ENCODE results near the gene CEP152. TPM values are rescaled to one million over a fixed set of nuclear protein-coding genes. Genes with fewer than 3 reads are reported as not detected.

The CEP152 gene
- total and polyA plus RNA-seq, 2 of the 13 experiments (the other 11 are each of a cell fraction or from before 2014, with no cell fraction given), result 1.3 to 14.7 TPM

DNA sequence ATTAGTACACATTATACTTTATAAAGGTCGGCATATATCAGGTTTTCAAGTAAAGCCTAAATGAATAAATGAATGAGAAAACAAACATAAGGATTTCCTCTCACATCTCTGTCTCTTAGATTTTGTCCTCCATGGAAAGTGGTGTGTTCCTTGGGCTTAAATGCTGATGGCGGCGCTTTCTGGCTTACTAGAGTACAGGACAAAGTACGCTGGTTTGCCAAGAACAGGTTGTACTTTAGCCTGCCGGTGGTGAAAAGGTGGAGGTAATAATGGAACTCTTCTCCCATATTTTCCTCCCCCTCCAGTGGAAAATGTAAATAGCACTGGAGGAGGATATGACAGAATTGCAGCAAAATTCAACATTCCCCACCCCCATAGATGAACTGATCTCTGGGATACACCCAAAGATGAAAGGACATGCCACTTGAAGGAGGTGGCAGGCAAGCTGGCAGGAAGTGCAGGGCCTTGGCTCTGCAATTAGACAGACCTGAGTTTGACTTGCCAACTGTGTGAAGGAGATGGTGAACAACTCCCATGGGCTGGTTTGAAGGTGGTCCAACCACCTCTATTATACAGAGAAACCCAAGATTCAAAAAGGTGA is 29.3 kb downstream of the CEP152 start:
- TF ChIP-seq MAFF (IDR thresholded peaks at IDR 0.05; ENCODE audit: low read depth, low read length) (peak; percentile 88), HOXD1 (CRISPR knock-in tag; IDR thresholded peaks at IDR 0.05) (no peak), ZNF24 (IDR thresholded peaks at IDR 0.05) (no peak), FOSL1 (CRISPR knock-in tag; IDR thresholded peaks at IDR 0.05; ENCODE audit: borderline replicate concordance) (no peak), ZSCAN25 (CRISPR knock-in tag; IDR thresholded peaks at IDR 0.05) (no peak), MED8 (CRISPR knock-in tag; IDR thresholded peaks at IDR 0.05; ENCODE audit: insufficient replicate concordance) (no peak), MAFK (conservative IDR thresholded peaks at IDR 0.05 in 1 of 2, IDR thresholded peaks at IDR 0.05 in 1 of 2; ENCODE audit: low read length in 2 of 2) (peak; percentile 89 to 94), ZKSCAN5 (CRISPR knock-in tag; IDR thresholded peaks at IDR 0.05) (peak; percentile 44; the same call in 1 of the 2 replicates)
- Histone ChIP-seq H3K4me2 (ENCODE audit: low read depth, low read length) (no peak overlapping the region), H3K36me3 (replicated peaks in 1 of 2; ENCODE audit: control insufficient read depth in 1 of 2, insufficient read depth in 2 of 2, low read length in 2 of 2) (peaks cover 3 to 22% of the 10 kb centered on the region in 2 experiments; a peak in 4 of 5 replicates), H2AFZ (ENCODE audit: low read length) (no peak overlapping the region), H3K27me3 (ENCODE audit: control insufficient read depth in 1 of 2, insufficient read depth in 2 of 2, low read length in 2 of 2) (no peaks in the 10 kb centered on the region; a peak in 1 of 5 replicates), H3K4me3 (replicated peaks in 1 of 3; ENCODE audit: insufficient read depth in 1 of 3, low read depth in 2 of 3, low read length in 3 of 3) (no peak overlapping the region), H3K9ac (ENCODE audit: insufficient read depth, low read depth, low read length) (no peak overlapping the region), H3K27ac (ENCODE audit: extremely low read length, insufficient read depth, low read length) (no peak overlapping the region), H3K9me3 (ENCODE audit: low read length) (no peaks in the 10 kb centered on the region), H4K20me1 (ENCODE audit: insufficient read depth, low read length) (no peaks in the 10 kb centered on the region), H3K4me1 (ENCODE audit: insufficient read depth, low read length) (no peaks in the 10 kb centered on the region), H3K79me2 (ENCODE audit: insufficient read depth, low read length) (no peaks in the 10 kb centered on the region)
- ChIA-PET POLR2A (no interaction called here), CTCF (ENCODE audit: low intra/inter-chr PET ratio, low total read pairs) (no interaction called here)
- WGBS (ENCODE audit: low lambda C conversion rate), result 97% methylated on average over 5 of the region's 5 CpGs
- intact Hi-C loops (cut with micrococcal nuclease; ENCODE audit: unreplicated experiment), result no loop called here
- no peak for FAIRE-seq
- DNase-seq (ENCODE audit: low spot score), result no peak
- no TSS peak for BruUV-seq (replicated peaks)
- no peak for ATAC-seq
- in situ Hi-C loops (cut with HindIII; ENCODE audit: extremely low pct_ligation_motif_present, low pct_unique_long_range_greater_than_20kb), result no loop called here

DNA sequence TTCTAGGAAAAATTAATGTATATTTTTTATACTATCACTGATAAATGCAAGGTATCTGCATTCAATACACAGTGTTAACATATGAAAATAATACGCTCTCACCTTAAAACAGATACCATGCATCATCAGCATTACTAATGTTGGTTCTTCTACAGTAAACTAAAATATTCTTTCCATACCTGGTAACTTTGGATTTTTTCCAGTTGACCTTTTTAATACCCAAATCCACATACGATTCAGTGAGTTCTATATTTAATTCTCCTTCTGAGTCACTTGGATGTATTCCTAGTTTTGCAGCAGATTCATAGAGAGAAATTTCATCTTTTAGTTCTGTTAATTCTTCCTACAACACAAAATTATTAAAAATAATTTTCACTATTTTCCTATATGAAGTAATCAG is 29.9 kb downstream of the CEP152 start:
- H3K27me3 ChIP-seq (ENCODE audit: control insufficient read depth in 1 of 2, insufficient read depth in 2 of 2, low read length in 2 of 2), result no peaks in the 10 kb centered on the region; a peak in 1 of 5 replicates
- no peaks in the 10 kb centered on the region for H3K79me2 ChIP-seq (ENCODE audit: insufficient read depth, low read length)
- ChIA-PET CTCF (ENCODE audit: low intra/inter-chr PET ratio, low total read pairs) (no interaction called here), POLR2A (no interaction called here)
- no peak overlapping the region for H3K9ac ChIP-seq (ENCODE audit: insufficient read depth, low read depth, low read length)
- FAIRE-seq, result no peak
- H3K4me3 ChIP-seq (replicated peaks in 1 of 3; ENCODE audit: insufficient read depth in 1 of 3, low read depth in 2 of 3, low read length in 3 of 3), result no peak overlapping the region
- no peak overlapping the region for H2AFZ ChIP-seq (ENCODE audit: low read length)
- no peaks in the 10 kb centered on the region for H3K9me3 ChIP-seq (ENCODE audit: low read length)
- in situ Hi-C loops (cut with HindIII; ENCODE audit: extremely low pct_ligation_motif_present, low pct_unique_long_range_greater_than_20kb), result no loop called here
- H4K20me1 ChIP-seq (ENCODE audit: insufficient read depth, low read length), result no peaks in the 10 kb centered on the region
- no peak for DNase-seq (ENCODE audit: low spot score)
- no peak overlapping the region for H3K27ac ChIP-seq (ENCODE audit: extremely low read length, insufficient read depth, low read length)
- H3K4me1 ChIP-seq (ENCODE audit: insufficient read depth, low read length), result no peaks in the 10 kb centered on the region
- no TSS peak for BruUV-seq (replicated peaks)
- ATAC-seq, result no peak
- intact Hi-C loops (cut with micrococcal nuclease; ENCODE audit: unreplicated experiment), result no loop called here
- WGBS (ENCODE audit: low lambda C conversion rate), result 99% methylated on average over 2 of the region's 2 CpGs
- H3K36me3 ChIP-seq (replicated peaks in 1 of 2; ENCODE audit: control insufficient read depth in 1 of 2, insufficient read depth in 2 of 2, low read length in 2 of 2), result peaks cover 3 to 21% of the 10 kb centered on the region in 2 experiments; a peak in 4 of 5 replicates
- no peak overlapping the region for H3K4me2 ChIP-seq (ENCODE audit: low read depth, low read length)
- TF ChIP-seq MTA1 (CRISPR knock-in tag; IDR thresholded peaks at IDR 0.05; ENCODE audit: borderline replicate concordance) (no peak), ZFP90 (CRISPR knock-in tag; IDR thresholded peaks at IDR 0.05; ENCODE audit: borderline replicate concordance) (no peak), ZNF83 (CRISPR knock-in tag; IDR thresholded peaks at IDR 0.05; ENCODE audit: borderline replicate concordance) (no peak), SMC3 (IDR thresholded peaks at IDR 0.05; ENCODE audit: low read length) (no peak), ZKSCAN1 (IDR thresholded peaks at IDR 0.05; ENCODE audit: low read length) (no peak), CEBPB (IDR thresholded peaks at IDR 0.05; ENCODE audit: borderline replicate concordance, low read depth, low read length) (no peak), ADNP (CRISPR knock-in tag; IDR thresholded peaks at IDR 0.05) (no peak)
- TF ChIP-seq, protein P1, sequence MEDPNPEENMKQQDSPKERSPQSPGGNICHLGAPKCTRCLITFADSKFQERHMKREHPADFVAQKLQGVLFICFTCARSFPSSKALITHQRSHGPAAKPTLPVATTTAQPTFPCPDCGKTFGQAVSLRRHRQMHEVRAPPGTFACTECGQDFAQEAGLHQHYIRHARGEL (CRISPR knock-in tag; IDR thresholded peaks at IDR 0.05), result no peak
- TF ChIP-seq, protein P2, sequence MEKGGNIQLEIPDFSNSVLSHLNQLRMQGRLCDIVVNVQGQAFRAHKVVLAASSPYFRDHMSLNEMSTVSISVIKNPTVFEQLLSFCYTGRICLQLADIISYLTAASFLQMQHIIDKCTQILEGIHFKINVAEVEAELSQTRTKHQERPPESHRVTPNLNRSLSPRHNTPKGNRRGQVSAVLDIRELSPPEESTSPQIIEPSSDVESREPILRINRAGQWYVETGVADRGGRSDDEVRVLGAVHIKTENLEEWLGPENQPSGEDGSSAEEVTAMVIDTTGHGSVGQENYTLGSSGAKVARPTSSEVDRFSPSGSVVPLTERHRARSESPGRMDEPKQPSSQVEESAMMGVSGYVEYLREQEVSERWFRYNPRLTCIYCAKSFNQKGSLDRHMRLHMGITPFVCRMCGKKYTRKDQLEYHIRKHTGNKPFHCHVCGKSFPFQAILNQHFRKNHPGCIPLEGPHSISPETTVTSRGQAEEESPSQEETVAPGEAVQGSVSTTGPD (CRISPR knock-in tag; IDR thresholded peaks at IDR 0.05), result no peak
- TF ChIP-seq, protein P3, sequence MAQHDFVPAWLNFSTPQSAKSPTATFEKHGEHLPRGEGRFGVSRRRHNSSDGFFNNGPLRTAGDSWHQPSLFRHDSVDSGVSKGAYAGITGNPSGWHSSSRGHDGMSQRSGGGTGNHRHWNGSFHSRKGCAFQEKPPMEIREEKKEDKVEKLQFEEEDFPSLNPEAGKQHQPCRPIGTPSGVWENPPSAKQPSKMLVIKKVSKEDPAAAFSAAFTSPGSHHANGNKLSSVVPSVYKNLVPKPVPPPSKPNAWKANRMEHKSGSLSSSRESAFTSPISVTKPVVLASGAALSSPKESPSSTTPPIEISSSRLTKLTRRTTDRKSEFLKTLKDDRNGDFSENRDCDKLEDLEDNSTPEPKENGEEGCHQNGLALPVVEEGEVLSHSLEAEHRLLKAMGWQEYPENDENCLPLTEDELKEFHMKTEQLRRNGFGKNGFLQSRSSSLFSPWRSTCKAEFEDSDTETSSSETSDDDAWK (CRISPR knock-in tag; IDR thresholded peaks at IDR 0.05), result no peak
